HG02884 (cell line): ENCODE measurements around the gene ARID1B.

Source experiments
- ATAC-seq: cut with Tn5 transposase; IDR thresholded peaks from one replicate; pipeline ENCODE4 v1.9.1; 2021; ENCODE audit warnings: mild to moderate bottlenecking, moderate library complexity; ENCODE audit not compliant: unreplicated experiment

Gene ARID1B

GRCh38 chr6:157168471-157168870 is 391.3 kb downstream of the ARID1B start:
- ATAC-seq: no peak

- no peak for ATAC-seq
These were observed 392.0 kb downstream of the ARID1B start for GRCh38 chr6:157169226-157169625.

- no peak for ATAC-seq
These were observed 392.5 kb downstream of the ARID1B start for GRCh38 chr6:157169656-157170055.

- ATAC-seq: no peak
These were observed 393.4 kb downstream of the ARID1B start for GRCh38 chr6:157170535-157170934.

GRCh38 chr6:157171801-157172200 is 394.6 kb downstream of the ARID1B start:
- ATAC-seq: no peak

- no peak for ATAC-seq
These were observed 395.1 kb downstream of the ARID1B start for GRCh38 chr6:157172231-157172701.

- no peak for ATAC-seq
These were observed 395.8 kb downstream of the ARID1B start for GRCh38 chr6:157172830-157173536.

GRCh38 chr6:157173776-157174175 is 396.6 kb downstream of the ARID1B start:
- no peak for ATAC-seq

GRCh38 chr6:157174731-157175130 is 397.6 kb downstream of the ARID1B start:
- no peak for ATAC-seq

- ATAC-seq: no peak
These were observed 400.7 kb downstream of the ARID1B start for GRCh38 chr6:157177731-157178336.

GRCh38 chr6:157181649-157182048 is 404.5 kb downstream of the ARID1B start:
- no peak for ATAC-seq

- ATAC-seq: no peak
These were observed 405.5 kb downstream of the ARID1B start for GRCh38 chr6:157182503-157183264.

GRCh38 chr6:157184202-157185015 is 407.2 kb downstream of the ARID1B start:
- no peak for ATAC-seq

- no peak for ATAC-seq
These were observed 408.0 kb downstream of the ARID1B start for GRCh38 chr6:157185171-157185570.

- ATAC-seq: no peak
These were observed 408.8 kb downstream of the ARID1B start for GRCh38 chr6:157185986-157186385.

- ATAC-seq: no peak
These were observed 409.6 kb downstream of the ARID1B start for GRCh38 chr6:157186785-157187181.

- no peak for ATAC-seq
These were observed 410.3 kb downstream of the ARID1B start for GRCh38 chr6:157187182-157188083.

- no peak for ATAC-seq
These were observed 411.0 kb downstream of the ARID1B start for GRCh38 chr6:157188213-157188612.

- ATAC-seq: no peak
These were observed 416.3 kb downstream of the ARID1B start for GRCh38 chr6:157193443-157193996.

GRCh38 chr6:157194110-157194509 is 416.9 kb downstream of the ARID1B start:
- ATAC-seq: no peak
